GM12801 (cell line): ENCODE measurements around the gene HADHB.

Source experiments
- CTCF ChIP-seq: IDR thresholded peaks from one replicate; pipeline ENCODE4 v1.5.1; 2011; ENCODE audit warnings: control low read depth; ENCODE audit not compliant: insufficient read length; ENCODE audit errors: extremely low read depth

HADHB gene

GRCh38 chr2:26270373-26270772 lies 25.6 kb downstream of the HADHB start:
- TF ChIP-seq CTCF: no peak

- no peak for TF ChIP-seq CTCF
These were observed 28.8 kb downstream of the HADHB start for GRCh38 chr2:26273501-26273900.

- TF ChIP-seq CTCF: no peak
These were observed 29.4 kb downstream of the HADHB start for GRCh38 chr2:26274058-26274613.

DNA sequence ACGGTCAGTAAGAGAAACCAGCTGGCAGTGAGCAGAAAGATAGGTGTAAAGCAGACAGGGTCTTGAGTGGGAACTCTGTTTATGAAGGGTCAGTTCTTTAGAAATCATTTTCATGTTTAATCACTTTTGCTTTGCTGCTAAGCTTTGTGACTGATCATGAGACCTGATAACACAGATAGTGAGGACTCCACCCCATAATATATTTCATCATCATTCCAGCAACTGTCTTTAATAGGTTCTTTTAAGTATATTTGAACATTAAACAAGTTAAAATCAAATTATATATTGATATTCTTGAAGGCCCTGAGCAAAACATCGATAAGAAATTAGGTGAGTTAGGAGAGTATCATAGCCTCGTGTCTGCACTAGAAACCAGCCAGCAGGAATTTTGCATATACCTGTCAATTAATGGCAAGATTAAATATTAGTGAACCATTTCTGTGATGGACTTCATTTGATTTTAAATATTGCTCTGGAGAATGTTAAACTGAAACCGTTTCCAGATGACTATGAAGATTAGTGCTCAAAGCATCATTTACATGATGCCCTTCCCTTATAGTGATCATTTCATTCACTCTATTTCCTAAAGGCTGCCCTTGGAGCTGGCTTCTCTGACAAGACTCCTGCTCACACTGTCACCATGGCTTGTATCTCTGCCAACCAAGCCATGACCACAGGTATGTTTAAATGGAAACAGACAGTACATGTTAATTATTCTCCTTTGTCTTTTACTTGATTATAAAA lies 31.9 kb downstream of the HADHB start:
- no peak for TF ChIP-seq CTCF

GRCh38 chr2:26279886-26280285 lies 35.1 kb downstream of the HADHB start:
- TF ChIP-seq CTCF: no peak

DNA sequence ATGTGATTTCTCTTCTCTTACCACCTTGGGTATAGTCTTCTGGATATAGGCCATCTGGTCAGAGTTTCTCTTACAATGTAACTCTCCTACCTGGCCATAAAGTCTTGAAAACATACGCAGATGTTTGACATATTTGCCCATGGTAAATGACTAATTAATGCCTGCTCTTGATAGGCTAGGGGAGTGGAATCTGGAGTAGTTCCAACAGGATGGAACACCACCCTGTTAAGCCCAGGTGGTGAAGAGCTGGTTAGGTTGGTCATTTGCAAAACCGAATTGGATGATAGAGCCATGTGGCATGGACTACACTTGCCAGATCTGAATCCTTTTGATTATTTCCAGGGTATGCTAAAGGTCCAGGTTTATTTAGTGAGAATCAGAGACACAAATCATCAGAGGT lies 36.5 kb downstream of the HADHB start:
- no peak for TF ChIP-seq CTCF

DNA sequence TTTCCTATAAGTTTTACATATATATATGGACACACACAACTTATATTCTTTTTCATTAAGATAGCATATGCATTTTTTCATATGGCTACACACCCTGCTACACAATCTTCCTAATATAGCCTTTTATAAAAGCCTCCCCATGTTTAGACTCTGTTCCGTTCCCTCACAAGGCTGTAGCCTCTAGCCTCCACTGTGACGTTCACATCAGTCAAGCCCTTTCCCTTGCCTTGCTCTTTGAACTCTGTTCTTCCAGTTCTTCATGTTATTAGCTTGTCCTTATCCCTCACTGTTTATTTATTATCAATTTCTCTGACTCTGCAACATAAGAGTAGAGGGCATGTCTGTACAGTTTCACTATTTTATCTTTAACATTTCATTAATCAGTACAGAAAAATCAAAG lies 38.9 kb downstream of the HADHB start:
- no peak for TF ChIP-seq CTCF
